ENCODE measurements around the gene CYCS. TPM values are rescaled to one million over a fixed set of nuclear protein-coding genes. Genes with fewer than 3 reads are reported as not detected.

Gene CYCS
- total RNA-seq, 1 donor from 2014 or later = 73.0 TPM

DNA sequence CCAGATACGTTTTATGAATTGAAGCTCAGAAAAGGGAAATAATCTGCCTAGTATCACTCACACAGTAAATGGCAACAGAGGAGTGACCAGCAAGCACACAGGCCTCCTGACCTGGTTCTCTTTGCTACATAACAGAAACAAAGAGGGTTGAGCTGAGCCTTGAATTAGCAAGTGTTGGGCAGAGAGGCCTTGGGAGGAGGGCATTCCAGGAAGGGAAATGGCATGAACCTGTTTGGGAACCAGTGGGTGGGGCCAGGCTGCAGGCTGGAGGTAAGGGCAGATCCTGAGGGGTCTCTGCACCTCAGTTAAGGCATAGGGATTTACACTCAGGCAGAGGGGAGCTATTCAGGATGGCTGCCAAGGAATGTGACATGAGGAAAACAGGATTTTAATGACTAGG is 24.8 kb upstream of the CYCS start:
- no peaks in the 10 kb centered on the region for H3K4me1 Mint-ChIP-seq
- ChIA-PET POLR2A (interaction anchor here (0.6 to 1.7 kb wide), 2 partner anchors 24 to 30 kb away, joined by 4 to 6 read pairs; partner anchors contain the start of gene CYCS), CTCF (no interaction called here)
- no peak overlapping the region for H3K27ac Mint-ChIP-seq
- TF ChIP-seq, protein P1, sequence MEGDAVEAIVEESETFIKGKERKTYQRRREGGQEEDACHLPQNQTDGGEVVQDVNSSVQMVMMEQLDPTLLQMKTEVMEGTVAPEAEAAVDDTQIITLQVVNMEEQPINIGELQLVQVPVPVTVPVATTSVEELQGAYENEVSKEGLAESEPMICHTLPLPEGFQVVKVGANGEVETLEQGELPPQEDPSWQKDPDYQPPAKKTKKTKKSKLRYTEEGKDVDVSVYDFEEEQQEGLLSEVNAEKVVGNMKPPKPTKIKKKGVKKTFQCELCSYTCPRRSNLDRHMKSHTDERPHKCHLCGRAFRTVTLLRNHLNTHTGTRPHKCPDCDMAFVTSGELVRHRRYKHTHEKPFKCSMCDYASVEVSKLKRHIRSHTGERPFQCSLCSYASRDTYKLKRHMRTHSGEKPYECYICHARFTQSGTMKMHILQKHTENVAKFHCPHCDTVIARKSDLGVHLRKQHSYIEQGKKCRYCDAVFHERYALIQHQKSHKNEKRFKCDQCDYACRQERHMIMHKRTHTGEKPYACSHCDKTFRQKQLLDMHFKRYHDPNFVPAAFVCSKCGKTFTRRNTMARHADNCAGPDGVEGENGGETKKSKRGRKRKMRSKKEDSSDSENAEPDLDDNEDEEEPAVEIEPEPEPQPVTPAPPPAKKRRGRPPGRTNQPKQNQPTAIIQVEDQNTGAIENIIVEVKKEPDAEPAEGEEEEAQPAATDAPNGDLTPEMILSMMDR (IDR thresholded peaks at IDR 0.05) = no peak
- no peaks in the 10 kb centered on the region for H3K27me3 Mint-ChIP-seq
- peaks cover 72% of the 10 kb centered on the region for H3K36me3 Mint-ChIP-seq (ENCODE audit: low read depth)
- H3K9me3 Mint-ChIP-seq = no peaks in the 10 kb centered on the region
- DNase-seq = no peak
- intact Hi-C loops (cut with micrococcal nuclease) = no loop called here
- no peak overlapping the region for H3K4me3 Mint-ChIP-seq
- no peak for ATAC-seq (ENCODE audit: low read depth)

DNA sequence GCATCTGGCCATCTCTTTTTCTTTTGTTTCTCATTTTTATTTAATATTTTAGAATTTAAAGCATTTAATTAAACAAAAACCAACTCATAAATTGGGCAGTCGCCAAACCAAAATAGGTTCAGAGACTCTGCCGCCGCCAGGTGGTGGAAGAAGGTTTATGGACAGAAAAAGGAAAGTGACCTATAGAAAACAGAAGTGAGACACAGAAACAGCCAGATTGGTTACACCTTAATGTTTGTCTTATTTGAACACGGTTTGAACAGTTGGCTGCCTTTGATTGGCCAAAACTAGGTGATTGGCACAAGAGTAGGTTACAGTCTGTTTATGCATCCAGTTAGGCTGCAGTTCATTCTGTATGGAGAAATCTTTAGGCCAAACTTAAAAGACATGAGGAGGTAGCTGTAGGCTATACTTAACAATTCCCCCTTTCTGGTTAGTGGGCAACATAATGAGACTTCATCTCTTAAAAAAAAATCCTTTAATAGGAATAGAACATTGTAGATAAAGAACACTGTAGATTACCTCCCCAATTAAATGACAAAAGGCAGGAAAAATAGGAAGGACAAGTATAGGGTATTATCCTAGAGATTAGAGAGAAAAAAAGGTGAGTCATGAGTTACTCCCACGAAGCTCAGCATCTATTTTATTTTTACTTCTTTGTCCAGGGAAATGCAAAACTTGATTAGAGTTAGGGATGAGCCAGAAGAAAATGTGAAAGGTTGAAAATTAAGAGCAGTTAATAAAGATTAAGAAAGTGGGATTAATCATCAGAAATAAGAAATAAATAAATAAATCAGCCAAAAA is 23.9 kb upstream of the CYCS start:
- Mint-ChIP-seq H3K4me3 (no peak overlapping the region), H3K4me1 (no peaks in the 10 kb centered on the region), H3K27ac (no peak overlapping the region), H3K27me3 (no peaks in the 10 kb centered on the region), H3K36me3 (ENCODE audit: low read depth) (peaks cover 65% of the 10 kb centered on the region), H3K9me3 (no peaks in the 10 kb centered on the region)
- ATAC-seq (ENCODE audit: low read depth) = no peak
- no peak for DNase-seq
- CTCF ChIA-PET = no interaction called here
- TF ChIP-seq, protein P1 (IDR thresholded peaks at IDR 0.05) = no peak
- intact Hi-C loops (cut with micrococcal nuclease) = no loop called here
- POLR2A ChIA-PET = interaction anchor here (0.6 kb wide), 1 partner anchor 31 kb away, joined by 4 read pairs; no protein-coding TSS in a partner anchor

DNA sequence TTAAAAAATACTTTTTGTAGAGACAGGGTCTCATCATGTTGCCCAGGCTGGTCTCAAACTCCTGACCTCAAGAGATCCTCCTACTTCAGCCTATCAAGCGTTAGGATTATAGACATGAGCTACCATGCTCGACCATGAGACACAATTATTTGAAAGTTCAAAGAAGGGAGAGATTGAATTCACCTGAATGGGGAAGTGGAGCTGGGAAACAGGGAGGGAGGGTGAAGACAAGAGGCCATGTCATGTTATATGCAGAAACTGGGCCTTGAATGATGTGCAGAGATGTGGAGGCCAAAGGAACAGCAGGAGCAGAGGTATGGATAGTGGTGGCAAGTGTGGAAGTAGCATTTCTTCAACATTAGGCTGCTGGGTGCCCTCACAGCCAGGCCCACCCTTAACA is 18.7 kb upstream of the CYCS start:
- Mint-ChIP-seq H3K9me3 (no peaks in the 10 kb centered on the region), H3K27me3 (no peaks in the 10 kb centered on the region), H3K27ac (no peak overlapping the region), H3K4me3 (no peak overlapping the region), H3K4me1 (no peaks in the 10 kb centered on the region), H3K36me3 (ENCODE audit: low read depth) (peaks cover 43% of the 10 kb centered on the region)
- DNase-seq (no peak), ATAC-seq (ENCODE audit: low read depth) (no peak)
- ChIA-PET CTCF (no interaction called here), POLR2A (interaction anchor here (0.7 kb wide), 1 partner anchor 12 kb away, joined by 4 read pairs; no protein-coding TSS in a partner anchor)
- intact Hi-C loops (cut with micrococcal nuclease) = no loop called here
- TF ChIP-seq, protein P1 (IDR thresholded peaks at IDR 0.05) = no peak

DNA sequence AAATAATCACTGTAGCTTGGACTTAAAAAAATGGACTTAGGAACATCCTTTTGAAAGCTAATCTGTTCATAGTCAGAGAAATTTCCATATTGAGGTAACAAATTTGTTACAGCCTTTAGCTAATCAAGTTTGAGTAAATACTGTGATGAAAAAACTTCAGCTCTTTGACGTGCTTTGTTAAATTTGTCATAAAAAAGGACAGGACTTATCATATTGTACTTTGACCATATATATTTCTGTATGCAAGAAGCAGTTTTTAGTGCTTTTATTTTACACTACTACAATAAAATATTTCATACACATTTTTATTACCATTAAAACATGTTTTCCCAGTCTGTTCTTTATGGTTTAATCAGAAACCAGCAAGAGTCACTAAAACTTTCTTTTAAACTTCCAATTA is 14.5 kb upstream of the CYCS start:
- H3K36me3 Mint-ChIP-seq (ENCODE audit: low read depth) = peaks cover 39% of the 10 kb centered on the region

More for the DNA sequence above, 14.5 kb upstream of the CYCS start:
- no peak for DNase-seq
- ATAC-seq (ENCODE audit: low read depth) = no peak
- ChIA-PET POLR2A (interaction anchor here (1.5 kb wide), 1 partner anchor 15 kb away, joined by 4 read pairs; the partner anchor contains the start of gene CYCS), CTCF (no interaction called here)
- H3K9me3 Mint-ChIP-seq = no peaks in the 10 kb centered on the region
- H3K27me3 Mint-ChIP-seq = no peaks in the 10 kb centered on the region
- no peak overlapping the region for H3K27ac Mint-ChIP-seq
- no peak overlapping the region for H3K4me3 Mint-ChIP-seq
- intact Hi-C loops (cut with micrococcal nuclease) = loop anchor here (1.0 kb wide), 1 partner anchor 25 kb away; no protein-coding TSS in a partner anchor
- H3K4me1 Mint-ChIP-seq = no peaks in the 10 kb centered on the region
- TF ChIP-seq, protein P1 (IDR thresholded peaks at IDR 0.05) = no peak
